Fibroblast of villous mesenchyme (primary cell): Measurements from ENCODE around the gene TMEM132D. TPM values are rescaled to one million over a fixed set of nuclear protein-coding genes. Genes with fewer than 3 reads are reported as not detected.

ENCODE experiments used
- DNase-seq: peaks from one replicate; pipeline ENCODE4 v3.0.0-alpha.2; 2010; ENCODE audit warnings: low read depth
- H3K4me3 ChIP-seq: 2 replicates; pipeline ENCODE4 v1.5.1; 2011; ENCODE audit warnings: low read depth, mild to moderate bottlenecking, low read length
- CTCF ChIP-seq: IDR thresholded peaks from 2 replicates; pipeline ENCODE4 v1.5.1; 2012; ENCODE audit warnings: low read depth, mild to moderate bottlenecking, low read length; ENCODE audit not compliant: insufficient read depth
- total RNA-seq: library from RNA; depleted of rRNA; stranded (reverse); fragments of >200 nt; gene quantifications from 2 replicates; pipeline ENCODE4 v1.2.3, GENCODE V29; 2012

The TMEM132D gene
- total RNA-seq, 1 donor: not detected

GRCh38 chr12:129696405-129696804, 207.4 kb downstream of the TMEM132D start:
- no peak overlapping the region for H3K4me3 ChIP-seq
- no peak for TF ChIP-seq CTCF
- DNase-seq: no peak

GRCh38 chr12:129693731-129694130, 210.1 kb downstream of the TMEM132D start:
- no peak for DNase-seq
- TF ChIP-seq CTCF: no peak

GRCh38 chr12:129687731-129688130, 216.1 kb downstream of the TMEM132D start:
- TF ChIP-seq CTCF: no peak
- H3K4me3 ChIP-seq: no peak overlapping the region
- DNase-seq: no peak

More at GRCh38 chr12:129693731-129694130, 210.1 kb downstream of the TMEM132D start:
- no peak overlapping the region for H3K4me3 ChIP-seq

- no peak overlapping the region for H3K4me3 ChIP-seq
- DNase-seq: no peak
- no peak for TF ChIP-seq CTCF
Observed at GRCh38 chr12:129681830-129682229, 222.0 kb downstream of the TMEM132D start.

GRCh38 chr12:129681151-129681550, 222.7 kb downstream of the TMEM132D start:
- no peak for TF ChIP-seq CTCF
- DNase-seq: no peak
- H3K4me3 ChIP-seq: no peak overlapping the region

GRCh38 chr12:129676411-129676810, 227.4 kb downstream of the TMEM132D start:
- no peak overlapping the region for H3K4me3 ChIP-seq
- DNase-seq: no peak
- TF ChIP-seq CTCF: no peak

GRCh38 chr12:129675947-129676346, 227.9 kb downstream of the TMEM132D start:
- no peak for TF ChIP-seq CTCF
- H3K4me3 ChIP-seq: no peak overlapping the region
- DNase-seq: no peak
